Cerebellar cortex (tissue), 1 donor: ENCODE measurements around the gene MAP2K2.
"Not testable (repeated sequence)": the region's sequence is repeated elsewhere in the genome, so short reads cannot be mapped to it uniquely, and the experiment has no call there.

Experiments used
- DNase-seq: peaks from one replicate; pipeline ENCODE4 v3.0.0-alpha.2; 2015; ENCODE audit warnings: low spot score

The MAP2K2 gene

DNA sequence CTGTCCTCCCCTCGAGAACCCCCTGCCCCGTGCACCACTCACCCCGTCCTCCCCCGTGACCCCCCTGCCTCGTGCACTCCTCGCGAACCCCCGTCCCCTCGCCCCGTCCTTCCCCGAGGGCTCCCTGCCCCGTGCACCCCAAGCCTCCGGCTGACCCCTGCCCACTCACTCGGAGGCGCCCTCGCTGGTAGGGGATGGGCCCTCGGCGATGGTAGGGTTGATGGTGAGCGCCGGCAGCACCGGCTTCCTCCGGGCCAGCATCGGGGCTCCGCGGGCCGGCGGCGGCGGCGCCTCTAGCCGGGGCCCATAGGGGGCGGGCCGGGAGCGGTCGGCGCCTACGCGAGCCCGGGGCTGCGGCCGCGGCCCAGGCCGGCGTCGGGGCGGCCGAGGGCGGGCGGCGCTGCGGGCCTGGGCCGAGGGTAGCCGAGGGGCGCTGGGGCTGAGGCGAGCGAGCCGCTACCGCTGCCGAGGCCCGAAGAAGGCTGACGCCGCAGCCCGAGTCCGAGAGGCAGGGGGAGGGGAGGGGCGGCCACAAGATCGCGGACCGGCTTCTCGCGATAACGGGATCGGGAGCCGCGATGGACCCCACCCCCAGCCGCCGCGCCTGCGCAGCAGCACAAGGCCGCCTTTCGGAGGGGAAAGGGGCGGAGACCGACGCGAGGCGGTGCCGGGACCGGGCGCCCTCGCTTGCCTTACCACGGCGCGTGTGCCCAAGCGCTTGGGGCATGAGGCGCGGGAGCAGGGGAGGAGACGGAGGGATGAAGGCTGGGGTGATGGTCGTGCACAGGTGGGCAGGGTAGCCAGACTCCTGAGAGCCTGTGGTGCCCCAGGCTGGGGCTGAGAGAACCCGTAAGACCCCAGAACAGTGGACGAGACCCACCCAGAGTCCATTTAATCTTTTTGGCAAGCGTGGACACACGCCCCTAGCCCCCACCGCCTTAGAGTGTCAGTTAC lies at the start of gene MAP2K2:
TSS of gene MAP2K2 (minus strand) at position 508 of the 954 bp plus-strand sequence. CDS start at position 261, 247 bp downstream.
- DNase-seq = peak; percentile 93

GRCh38 chr19:4172861-4173473 lies 49.0 kb upstream of the MAP2K2 start:
- no peak for DNase-seq

DNA sequence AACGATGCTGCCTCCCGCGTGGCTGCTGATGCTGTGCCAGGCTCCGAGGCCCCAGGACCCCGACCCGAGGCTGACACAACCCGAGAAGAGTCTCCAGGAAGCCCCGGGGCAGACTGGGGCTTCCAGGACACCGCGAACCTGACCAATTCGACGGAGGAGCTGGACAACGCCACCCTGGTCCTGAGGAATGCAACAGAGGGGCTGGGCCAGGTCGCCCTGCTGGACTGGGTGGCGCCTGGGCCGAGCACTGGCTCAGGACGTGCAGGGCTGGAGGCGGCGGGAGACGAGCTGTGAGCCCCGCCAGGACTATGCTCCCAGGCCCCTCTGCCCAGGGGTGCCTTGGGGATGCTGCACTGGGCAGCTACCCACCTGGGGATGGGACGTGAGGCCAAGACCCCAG lies 47.8 kb upstream of the MAP2K2 start:
- DNase-seq = no peak

GRCh38 chr19:4164262-4164661 lies 40.3 kb upstream of the MAP2K2 start:
- no peak for DNase-seq

GRCh38 chr19:4161415-4162077 lies 37.6 kb upstream of the MAP2K2 start:
- DNase-seq = no peak

DNA sequence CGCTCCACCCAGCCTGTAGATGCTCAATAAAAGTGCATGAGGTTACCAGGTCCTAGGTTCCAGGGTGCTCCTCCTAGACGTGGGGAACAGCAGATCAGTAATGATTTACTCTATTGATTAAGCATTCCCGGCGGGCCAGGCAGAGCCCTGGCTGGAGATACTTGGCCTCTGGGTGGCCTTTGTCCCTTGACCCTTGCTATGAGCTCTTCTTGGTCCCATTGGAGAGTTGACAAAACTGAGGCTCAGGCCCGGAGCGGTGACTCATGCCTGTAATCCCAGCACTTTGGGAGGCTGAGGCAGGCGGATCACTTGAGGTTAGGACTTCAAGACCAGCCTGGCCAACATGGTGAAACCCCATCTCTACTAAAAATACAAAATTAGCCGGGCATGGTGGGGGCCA lies 34.0 kb upstream of the MAP2K2 start:
- not testable (repeated sequence) for DNase-seq

- DNase-seq = no peak
These were observed 33.2 kb upstream of the MAP2K2 start for GRCh38 chr19:4157164-4157563.

GRCh38 chr19:4154571-4155312 lies 30.8 kb upstream of the MAP2K2 start:
- DNase-seq = no peak

DNA sequence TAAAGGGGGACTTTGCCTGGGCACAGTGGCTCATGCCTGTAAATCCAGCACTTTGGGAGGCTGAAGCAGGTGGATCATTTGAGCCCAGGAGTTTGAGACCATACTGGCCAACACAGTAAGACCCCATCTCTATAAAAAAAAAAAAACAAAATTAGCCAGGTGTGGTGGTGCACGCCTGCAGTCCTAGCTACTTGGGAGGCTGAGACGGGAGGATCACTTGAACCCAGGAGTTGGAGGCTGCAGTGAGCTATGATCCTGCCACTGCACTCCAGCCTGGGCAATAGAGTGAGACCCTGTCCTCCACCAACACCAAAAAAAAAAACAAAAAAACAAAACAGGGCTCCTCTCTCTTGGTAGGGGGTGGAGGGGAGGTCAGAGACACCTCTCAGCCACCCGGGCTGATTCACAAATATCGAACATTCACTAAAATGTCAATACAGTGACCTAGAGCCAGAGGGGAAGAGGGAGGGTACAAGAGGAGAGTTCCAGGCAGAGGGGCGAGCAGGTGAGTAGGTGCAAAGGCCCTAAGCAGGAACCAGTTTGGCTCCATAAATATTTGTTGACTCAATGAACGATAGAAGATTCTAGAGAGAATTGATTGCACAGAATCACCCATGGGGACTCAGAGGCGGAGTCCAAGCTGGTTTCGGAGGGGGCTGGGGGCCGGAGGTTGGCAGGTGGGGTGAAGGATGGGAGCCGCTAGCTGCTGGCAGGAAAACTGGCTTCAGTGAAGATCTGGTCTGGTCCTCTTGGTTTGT lies 28.5 kb upstream of the MAP2K2 start:
- DNase-seq = no peak

DNA sequence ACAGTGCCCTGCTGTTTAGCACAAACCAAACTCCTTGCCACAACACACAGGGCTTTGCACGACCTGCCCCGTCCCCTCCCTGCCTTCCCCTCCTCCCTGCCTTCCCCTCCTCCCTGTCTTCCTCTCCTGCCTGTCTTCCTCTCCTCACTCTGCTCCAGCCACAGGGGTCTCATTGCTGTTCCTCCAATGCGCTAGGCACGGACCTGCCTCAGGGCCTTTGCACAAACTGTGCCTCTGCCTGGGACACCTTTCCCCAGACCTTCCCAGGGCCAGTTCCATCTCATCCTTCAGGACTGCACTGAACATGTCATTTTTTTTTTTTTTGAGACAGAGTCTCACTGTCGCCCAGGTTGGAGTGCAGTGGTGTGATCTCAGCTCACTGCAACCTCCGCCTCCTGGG lies 27.7 kb upstream of the MAP2K2 start:
- no peak for DNase-seq

DNA sequence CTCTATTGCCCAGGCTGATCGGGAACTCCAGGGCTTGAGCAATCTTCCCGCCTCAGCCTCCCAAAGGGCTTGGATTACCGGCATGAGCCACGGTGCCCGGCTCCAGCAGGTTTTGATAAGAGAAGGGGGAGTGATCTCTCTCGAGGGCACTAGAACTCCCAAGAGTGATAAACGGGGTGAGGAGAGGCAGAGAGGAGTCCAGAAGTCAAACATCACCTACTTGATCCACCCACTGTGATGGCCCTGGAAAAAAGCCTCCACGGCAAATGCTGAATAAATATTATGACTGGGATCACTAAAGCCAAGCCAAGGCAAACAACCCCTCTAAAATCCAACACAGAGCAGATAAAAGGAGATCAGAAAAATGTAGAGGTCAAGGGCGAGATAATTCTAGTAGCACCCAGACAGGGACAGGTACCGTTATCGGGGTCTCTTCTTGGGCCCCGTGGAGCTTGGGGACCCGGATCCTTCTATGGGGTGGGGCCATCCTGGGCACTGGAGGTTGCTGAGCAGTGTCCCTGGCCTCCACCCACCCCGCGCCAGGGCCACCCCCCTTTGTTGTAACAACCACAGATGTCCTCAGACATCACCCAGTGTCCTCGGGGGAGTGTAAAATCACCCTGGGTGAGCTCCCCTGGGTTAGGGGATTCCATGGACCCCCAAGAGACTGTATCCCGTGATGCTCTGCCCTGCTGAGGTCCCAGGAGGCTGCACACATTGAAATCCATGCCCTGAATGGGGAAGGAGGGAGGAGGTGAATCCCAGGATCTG lies 25.8 kb upstream of the MAP2K2 start:
- no peak for DNase-seq

DNA sequence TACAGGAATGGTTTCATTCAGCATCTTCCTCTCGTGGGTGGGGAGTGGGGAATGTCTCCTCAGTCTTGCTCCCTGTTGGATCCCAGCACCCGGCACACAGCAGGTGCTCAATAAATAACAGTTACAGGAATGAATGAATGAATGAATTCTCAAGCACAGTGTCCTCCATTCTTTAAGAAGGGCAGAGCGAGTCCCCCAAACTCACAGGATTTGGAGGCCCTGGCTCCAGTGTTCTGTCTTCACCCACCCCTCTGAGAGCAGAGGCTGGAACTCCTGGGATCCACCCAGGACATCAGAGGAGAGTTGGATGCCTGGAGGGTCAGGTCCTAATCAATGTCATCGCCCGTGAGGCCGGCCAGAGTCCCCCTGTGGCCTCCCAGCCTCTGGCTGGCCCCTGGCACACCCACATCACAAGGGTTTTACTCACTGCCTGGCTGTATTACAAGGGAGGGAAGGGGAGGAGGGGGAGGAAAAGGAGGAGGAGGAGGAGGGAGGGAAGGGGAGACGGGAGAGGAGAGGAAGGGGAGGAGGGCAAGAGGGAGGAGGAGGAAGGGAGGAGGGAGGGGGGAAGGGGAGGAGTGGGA lies 20.8 kb upstream of the MAP2K2 start:
- no peak for DNase-seq

- DNase-seq = not testable (repeated sequence)
These were observed 19.0 kb upstream of the MAP2K2 start for GRCh38 chr19:4142916-4143315.

DNA sequence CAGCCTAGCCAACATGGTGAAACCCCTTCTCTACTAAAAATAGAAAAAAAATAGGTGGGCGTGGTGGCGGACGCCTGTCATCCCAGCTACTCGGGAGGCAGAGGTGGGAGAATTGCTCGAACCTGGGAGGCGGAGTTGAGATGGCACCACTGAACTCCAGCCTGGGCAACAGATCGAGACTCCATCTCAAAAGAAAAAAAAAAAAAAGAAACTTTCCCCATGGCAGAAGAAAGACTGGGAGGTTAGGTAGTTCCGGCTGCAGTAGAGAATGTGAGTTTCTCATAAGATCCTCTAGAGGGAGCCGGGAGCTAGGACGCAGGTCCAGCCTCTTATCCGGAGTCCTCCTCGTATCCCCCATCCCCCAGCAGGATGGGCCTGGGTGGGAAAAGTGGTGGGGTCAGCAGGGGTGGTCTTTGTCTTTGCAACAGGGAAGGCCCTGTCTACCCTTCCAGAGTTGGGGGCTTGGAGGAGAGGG lies 16.4 kb upstream of the MAP2K2 start:
- DNase-seq = peak; percentile 70

DNA sequence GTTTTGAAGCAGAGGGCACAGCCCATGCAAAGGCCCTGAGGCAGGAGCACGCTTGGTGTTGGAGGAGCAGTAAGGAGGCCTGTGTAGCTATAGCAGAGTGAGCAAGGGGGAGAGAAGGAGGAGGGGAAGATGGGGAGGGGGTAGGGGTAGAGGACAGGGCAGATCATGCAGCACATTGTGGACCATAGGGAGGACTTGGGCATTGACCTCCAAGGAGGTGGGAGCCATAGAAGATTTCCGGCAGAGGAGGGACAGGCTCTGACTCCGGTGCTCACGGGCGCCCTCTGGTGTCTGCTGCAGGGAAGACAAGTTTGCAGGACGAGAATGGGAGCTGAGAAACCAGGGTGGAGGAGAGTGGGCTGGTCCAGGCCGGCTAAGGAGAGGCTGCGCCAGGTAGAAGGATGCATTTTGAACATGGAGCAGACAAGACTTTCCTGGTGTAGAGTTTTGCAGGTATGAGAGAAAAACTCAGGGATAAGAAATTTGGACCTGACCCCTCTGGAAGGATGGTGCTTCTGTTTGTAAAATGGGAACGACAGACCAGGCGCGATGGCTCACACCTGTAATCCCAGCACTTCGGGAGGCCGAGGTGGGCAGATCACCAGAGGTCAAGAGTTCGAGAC lies 15.8 kb upstream of the MAP2K2 start:
- DNase-seq = peak; percentile 71

DNA sequence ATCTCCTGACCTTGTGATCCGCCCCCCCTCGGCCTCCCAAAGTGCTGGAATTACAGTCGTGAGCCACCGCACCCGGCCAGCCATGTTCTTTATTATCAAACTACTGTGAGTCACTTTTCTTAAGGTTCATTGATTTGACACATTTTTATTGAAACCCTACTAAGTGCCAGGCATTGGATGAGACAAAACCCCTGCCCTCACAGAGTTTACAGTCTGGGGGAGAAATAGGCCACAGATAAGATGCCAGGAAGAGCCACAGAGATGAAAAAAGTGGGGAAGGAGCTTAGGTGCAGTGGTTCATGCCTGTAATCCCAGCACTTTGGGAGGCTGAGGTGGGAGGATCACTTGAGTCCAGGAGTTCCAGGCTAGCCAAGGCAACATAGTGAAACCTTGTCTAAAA lies 14.5 kb upstream of the MAP2K2 start:
- DNase-seq = no peak

- DNase-seq = no peak
These were observed 12.8 kb upstream of the MAP2K2 start for GRCh38 chr19:4136680-4137088.

GRCh38 chr19:4135386-4135785 lies 11.5 kb upstream of the MAP2K2 start:
- DNase-seq = not testable (repeated sequence)

- no peak for DNase-seq
These were observed 10.4 kb upstream of the MAP2K2 start for GRCh38 chr19:4134351-4134750.
